ENCODE measurements around the gene CACNA2D3. TPM values are rescaled to one million over a fixed set of nuclear protein-coding genes. Genes with fewer than 3 reads are reported as not detected.

CACNA2D3 gene
- total RNA-seq, 1 donor from 2014 or later, result 7.3 TPM

DNA sequence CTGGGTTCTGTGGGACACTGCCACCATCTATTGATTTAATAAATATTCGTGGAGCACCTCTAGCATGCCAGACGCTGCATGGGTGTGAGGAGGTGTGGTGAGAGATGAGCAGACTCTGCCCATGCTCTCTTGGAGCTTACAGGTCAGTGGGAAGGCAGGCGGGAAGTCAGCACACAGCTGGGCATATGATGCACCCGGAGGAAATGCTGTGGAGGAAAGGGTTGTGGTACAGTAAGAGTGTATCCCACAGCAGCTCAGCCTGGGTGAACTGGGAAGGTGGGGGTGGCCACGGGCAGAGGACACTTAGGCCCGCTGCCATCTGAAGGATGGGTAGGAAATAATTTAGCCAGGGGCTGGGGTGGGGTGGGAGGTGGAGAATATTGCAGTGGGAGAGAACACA lies 392.1 kb downstream of the CACNA2D3 start:
- no peak overlapping the region for H3K27ac ChIP-seq
- DNase-seq, result no peak
- no peaks in the 10 kb centered on the region for H3K36me3 ChIP-seq
- intact Hi-C loops (cut with DNase I), result no loop called here
- TF ChIP-seq, protein P1, sequence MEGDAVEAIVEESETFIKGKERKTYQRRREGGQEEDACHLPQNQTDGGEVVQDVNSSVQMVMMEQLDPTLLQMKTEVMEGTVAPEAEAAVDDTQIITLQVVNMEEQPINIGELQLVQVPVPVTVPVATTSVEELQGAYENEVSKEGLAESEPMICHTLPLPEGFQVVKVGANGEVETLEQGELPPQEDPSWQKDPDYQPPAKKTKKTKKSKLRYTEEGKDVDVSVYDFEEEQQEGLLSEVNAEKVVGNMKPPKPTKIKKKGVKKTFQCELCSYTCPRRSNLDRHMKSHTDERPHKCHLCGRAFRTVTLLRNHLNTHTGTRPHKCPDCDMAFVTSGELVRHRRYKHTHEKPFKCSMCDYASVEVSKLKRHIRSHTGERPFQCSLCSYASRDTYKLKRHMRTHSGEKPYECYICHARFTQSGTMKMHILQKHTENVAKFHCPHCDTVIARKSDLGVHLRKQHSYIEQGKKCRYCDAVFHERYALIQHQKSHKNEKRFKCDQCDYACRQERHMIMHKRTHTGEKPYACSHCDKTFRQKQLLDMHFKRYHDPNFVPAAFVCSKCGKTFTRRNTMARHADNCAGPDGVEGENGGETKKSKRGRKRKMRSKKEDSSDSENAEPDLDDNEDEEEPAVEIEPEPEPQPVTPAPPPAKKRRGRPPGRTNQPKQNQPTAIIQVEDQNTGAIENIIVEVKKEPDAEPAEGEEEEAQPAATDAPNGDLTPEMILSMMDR (IDR thresholded peaks at IDR 0.05), result no peak
- H3K9me3 ChIP-seq, result no peaks in the 10 kb centered on the region
- no peak for ATAC-seq
- H3K27me3 ChIP-seq, result no peaks in the 10 kb centered on the region
- H3K4me3 ChIP-seq, result no peak overlapping the region
- H3K4me1 ChIP-seq, result no peaks in the 10 kb centered on the region

DNA sequence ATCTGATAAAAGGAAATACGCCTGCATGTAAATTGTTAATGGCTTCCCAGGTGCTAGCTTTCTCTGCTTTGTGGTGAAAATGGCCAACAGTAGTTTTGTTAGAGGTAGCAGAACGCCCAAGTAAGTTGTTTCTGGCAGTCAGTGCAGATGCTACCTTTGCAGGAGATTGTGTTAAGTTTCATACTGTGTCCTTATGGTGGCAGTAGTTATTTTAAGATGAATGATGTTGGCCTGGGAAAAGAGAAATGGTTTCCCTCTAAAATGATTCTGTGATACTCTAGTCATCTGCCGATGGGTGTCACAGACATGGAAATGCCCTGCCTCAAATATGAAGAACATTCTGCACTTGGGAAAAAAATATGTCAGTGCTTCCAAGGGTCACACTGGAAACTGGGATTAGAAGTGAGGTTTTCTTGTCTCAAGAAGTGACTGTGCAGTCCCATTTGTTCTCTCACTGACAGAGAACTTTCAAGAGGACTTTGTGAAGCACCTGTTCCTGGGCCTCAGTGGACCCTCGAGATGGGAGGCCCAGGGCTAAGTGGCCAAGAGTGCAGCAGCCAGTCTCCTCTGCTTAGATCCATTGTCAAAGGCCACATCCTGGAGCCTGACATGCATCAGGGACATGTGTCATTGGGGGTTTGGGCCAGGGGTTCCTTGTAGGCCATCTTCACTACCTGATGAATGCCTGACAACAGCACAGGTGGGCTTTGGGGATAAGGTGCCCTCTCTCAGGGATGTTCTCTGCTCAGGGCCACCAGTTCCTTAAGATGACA lies 393.3 kb downstream of the CACNA2D3 start:
- no peak overlapping the region for H3K4me3 ChIP-seq
- no peaks in the 10 kb centered on the region for H3K36me3 ChIP-seq
- H3K9me3 ChIP-seq, result no peaks in the 10 kb centered on the region
- no peaks in the 10 kb centered on the region for H3K4me1 ChIP-seq
- TF ChIP-seq, protein P1 (IDR thresholded peaks at IDR 0.05), result no peak
- no peak overlapping the region for H3K27ac ChIP-seq
- intact Hi-C loops (cut with DNase I), result no loop called here
- DNase-seq (no peak), ATAC-seq (no peak)
- no peaks in the 10 kb centered on the region for H3K27me3 ChIP-seq

DNA sequence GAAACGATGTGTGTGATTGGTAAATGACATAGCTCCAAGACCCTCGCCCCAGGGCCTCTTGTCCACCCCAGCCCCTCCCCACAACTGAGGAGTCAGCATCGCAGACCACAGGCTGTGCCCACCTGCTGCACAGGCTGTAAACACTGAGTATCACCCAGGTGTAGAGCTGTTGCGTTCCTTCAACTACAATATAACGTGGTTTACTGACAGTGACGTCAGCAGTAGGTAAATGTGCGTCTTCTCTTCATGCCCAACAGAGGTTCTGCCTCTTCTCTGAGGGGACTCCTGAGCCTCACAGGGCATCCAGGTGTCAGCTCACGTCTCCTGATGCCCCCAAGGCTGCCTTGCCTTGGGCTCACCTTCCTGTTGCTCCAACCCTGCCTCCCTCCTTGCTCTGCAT lies 395.1 kb downstream of the CACNA2D3 start:
- DNase-seq (no peak), ATAC-seq (no peak)
- intact Hi-C loops (cut with DNase I), result no loop called here
- H3K9me3 ChIP-seq, result no peaks in the 10 kb centered on the region
- no peak overlapping the region for H3K27ac ChIP-seq
- H3K27me3 ChIP-seq, result no peaks in the 10 kb centered on the region
- no peaks in the 10 kb centered on the region for H3K4me1 ChIP-seq
- H3K36me3 ChIP-seq, result no peaks in the 10 kb centered on the region
- H3K4me3 ChIP-seq, result no peak overlapping the region
- TF ChIP-seq, protein P1 (IDR thresholded peaks at IDR 0.05), result no peak

DNA sequence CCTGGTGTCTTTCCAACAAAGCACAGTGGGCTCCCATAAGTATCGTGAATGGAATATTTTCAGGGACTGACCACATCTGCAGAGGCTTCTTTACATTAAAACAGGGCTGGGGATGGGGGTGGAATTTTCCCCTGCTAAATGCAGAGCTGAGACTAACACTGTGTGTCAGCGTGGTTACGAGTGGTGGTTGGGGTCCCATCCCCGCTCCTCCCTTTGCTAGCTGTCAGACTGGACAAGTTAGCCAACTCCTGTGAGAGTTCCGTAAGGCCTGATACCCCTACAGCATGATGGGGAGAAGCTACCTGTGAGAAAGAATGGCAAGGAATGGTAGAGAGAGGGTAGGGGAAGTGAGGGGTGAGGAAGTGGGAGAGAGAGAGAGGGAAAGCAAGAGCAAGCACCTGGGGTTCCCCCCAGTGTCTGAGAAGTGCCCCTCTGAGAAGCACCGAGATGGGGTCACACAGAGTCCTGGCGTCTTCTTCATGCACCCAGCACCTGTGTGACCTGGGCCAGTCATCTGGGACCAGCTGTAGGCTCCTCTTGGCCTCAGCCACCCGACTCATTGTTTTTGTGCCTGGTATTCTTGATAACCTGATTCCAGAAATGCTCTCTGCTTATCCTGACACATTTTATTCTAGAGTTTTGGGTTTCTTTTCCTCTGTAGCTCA lies 395.8 kb downstream of the CACNA2D3 start:
- no peak overlapping the region for H3K27ac ChIP-seq
- H3K36me3 ChIP-seq, result no peaks in the 10 kb centered on the region
- H3K4me1 ChIP-seq, result no peaks in the 10 kb centered on the region
- intact Hi-C loops (cut with DNase I), result no loop called here
- ATAC-seq, result no peak
- no peak for DNase-seq
- TF ChIP-seq, protein P1 (IDR thresholded peaks at IDR 0.05), result no peak
- no peaks in the 10 kb centered on the region for H3K9me3 ChIP-seq
- H3K4me3 ChIP-seq, result no peak overlapping the region
- H3K27me3 ChIP-seq, result no peaks in the 10 kb centered on the region

DNA sequence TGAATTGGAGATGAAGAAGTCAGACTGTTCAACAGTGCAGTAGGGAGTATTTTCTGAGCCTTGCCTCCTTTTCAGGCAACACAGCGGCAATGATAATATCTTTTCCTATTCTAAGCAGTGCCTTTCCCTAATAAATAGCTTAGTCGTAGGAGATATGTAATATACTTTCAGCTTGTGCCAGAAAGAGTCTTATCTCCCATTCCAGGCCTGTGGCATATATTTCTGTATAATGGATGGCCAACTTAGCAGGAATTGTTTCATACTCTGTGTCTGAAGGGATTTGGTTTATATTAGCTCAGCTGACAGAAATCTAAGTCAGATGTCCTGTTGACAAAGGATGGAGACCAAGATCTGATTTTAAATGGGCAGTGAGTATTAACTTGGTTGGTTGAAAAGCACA lies 397.1 kb downstream of the CACNA2D3 start:
- no peaks in the 10 kb centered on the region for H3K4me1 ChIP-seq
- ATAC-seq (no peak), DNase-seq (no peak)
- TF ChIP-seq, protein P1 (IDR thresholded peaks at IDR 0.05), result no peak
- no peak overlapping the region for H3K4me3 ChIP-seq
- intact Hi-C loops (cut with DNase I), result no loop called here
- no peaks in the 10 kb centered on the region for H3K36me3 ChIP-seq
- no peaks in the 10 kb centered on the region for H3K9me3 ChIP-seq
- no peak overlapping the region for H3K27ac ChIP-seq
- H3K27me3 ChIP-seq, result no peaks in the 10 kb centered on the region

All from upper lobe of right lung (tissue), 1 donor.